Kidney (tissue), 22 donors: ENCODE data around the gene WDR72. TPM values are rescaled to one million over a fixed set of nuclear protein-coding genes. Genes with fewer than 3 reads are reported as not detected.

Experiments used
- DNase-seq, 5 donors: peaks; one replicate each; pipeline ENCODE4 v3.0.0-alpha.2; 2013 to 2020
- FAIRE-seq: peaks from 2 replicates; lab custom pipeline; 2012; peaks lifted over from hg19 to GRCh38; lab: Jason Lieb, UNC
- H3K27ac ChIP-seq, 2 donors: one replicate each; pipeline ENCODE4 v1.7.0; 2013; ENCODE audit warnings: low read depth in 2 of 2, low read length in 2 of 2, inconsistent platforms in 1 of 2
- H3K27me3 ChIP-seq: one replicate; pipeline ENCODE4 v1.7.1; 2013; ENCODE audit warnings: low read length, inconsistent platforms; ENCODE audit not compliant: control insufficient read depth, insufficient read depth
- H3K36me3 ChIP-seq, 3 donors: one replicate each; pipeline versions ENCODE4 v1.7.0 to v1.7.1; 2013; ENCODE audit warnings: low read length in 3 of 3, control low read depth in 1 of 3, inconsistent platforms in 1 of 3; ENCODE audit not compliant: insufficient read depth in 3 of 3, control insufficient read depth in 2 of 3
- H3K4me1 ChIP-seq, 3 donors: one replicate each; pipeline versions ENCODE4 v1.7.0 to v1.7.1; 2013; ENCODE audit warnings: low read length in 3 of 3, inconsistent platforms in 1 of 3, low read depth in 1 of 3; ENCODE audit not compliant: control insufficient read depth in 2 of 3, insufficient read depth in 2 of 3
- H3K4me3 ChIP-seq, 3 donors: one replicate each; pipeline versions ENCODE4 v1.7.0 to v1.8.1; 2013; ENCODE audit warnings: low read length in 3 of 3, control low read depth in 1 of 3, inconsistent platforms in 1 of 3
- H3K9ac ChIP-seq, 3 donors: one replicate each; pipeline versions ENCODE4 v1.7.0 to v1.7.1; 2013; ENCODE audit warnings: low read length in 3 of 3, control low read depth in 1 of 3, inconsistent platforms in 1 of 3
- H3K9me3 ChIP-seq, 3 donors: one replicate each; pipeline versions ENCODE4 v1.7.0 to v1.7.1; 2013; ENCODE audit warnings: low read length in 3 of 3, control low read depth in 1 of 3, inconsistent platforms in 1 of 3; ENCODE audit not compliant: control insufficient read depth in 2 of 3, insufficient read depth in 1 of 3
- CTCF ChIP-seq: IDR thresholded peaks from 3 replicates; pipeline ENCODE4 v1.5.1; 2012; ENCODE audit warnings: mild to moderate bottlenecking, moderate library complexity, borderline replicate concordance; ENCODE audit not compliant: insufficient read depth; ENCODE audit errors: extremely low read depth
- intact Hi-C: fragments of 100-400 bp; cut with DNase I; formaldehyde crosslinking; loops from one replicate; pipeline ENCODE4 v1.11.1; 2022
- long read RNA-seq, 10 donors: library from polyadenylated mRNA in 1 of 10; unstranded in 1 of 10; transcript quantifications; one replicate each; pipeline ENCODE4 v2.0.0 and lab custom pipeline, GENCODE V29; 2021 to 2026
- polyA plus RNA-seq: library from polyadenylated mRNA; stranded (reverse); fragments of 350-450 nt; fragmentation: Illumina TruSeq; extraction: RNeasy Lipid Tissue Mini Kit (QIAGEN cat#74804); gene quantifications from one replicate; pipeline ENCODE4 v1.2.3, GENCODE V29; 2014; ENCODE audit warnings: low read depth, low replicate concordance; ENCODE audit not compliant: insufficient read depth
- total RNA-seq: library from RNA; stranded (reverse); fragmentation: NEBNext Ultra II Directional; extraction: Animal tissue kit (Norgen Biotek cat#: 25700); gene quantifications from one replicate; pipeline ENCODE4 v1.2.1, GENCODE V29; 2021
- donor health status: control.
- donor health status: control.
- donor health status: control.
- donor health status: control.
- donor health status: control.
- donor health status: DM: yes; HTN: yes; CAD: no.
- donor health status: Normal renal cell carcinoma (clear cell type).

Gene WDR72
- total RNA-seq (55.7 TPM), polyA plus RNA-seq (60.0 TPM)
- long read RNA-seq, donor 1 = 0 reads
- long read RNA-seq, donor 2, partial matches to known transcripts = 9 of 9 reads
- long read RNA-seq, donor 2, other reads (novel, unspliced or antisense) = 0 of 9 reads
- long read RNA-seq, donor 3, full-length matches to known transcripts = 4 of 4 reads
- long read RNA-seq, donor 3, partial matches to known transcripts = 0 of 4 reads
- long read RNA-seq, donor 3, other reads (novel, unspliced or antisense) = 0 of 4 reads
- long read RNA-seq, donor 4, full-length matches to known transcripts = 3 of 3 reads
- long read RNA-seq, donor 4, partial matches to known transcripts = 0 of 3 reads
- long read RNA-seq, donor 4, other reads (novel, unspliced or antisense) = 0 of 3 reads
- long read RNA-seq, donor 5 = 0 reads
- long read RNA-seq, donor 6, full-length matches to known transcripts = 1 of 1 reads
- long read RNA-seq, donor 6, partial matches to known transcripts = 0 of 1 reads
- long read RNA-seq, donor 6, other reads (novel, unspliced or antisense) = 0 of 1 reads
- long read RNA-seq, donor 7, full-length matches to known transcripts = 5 of 32 reads
- long read RNA-seq, donor 7, partial matches to known transcripts = 10 of 32 reads
- long read RNA-seq, donor 7, other reads (novel, unspliced or antisense) = 17 of 32 reads
- long read RNA-seq, donor 8, full-length matches to known transcripts = 1 of 1 reads
- long read RNA-seq, donor 8, partial matches to known transcripts = 0 of 1 reads
- long read RNA-seq, donor 8, other reads (novel, unspliced or antisense) = 0 of 1 reads
- long read RNA-seq, donor 9, full-length matches to known transcripts = 2 of 2 reads
- long read RNA-seq, donor 9, partial matches to known transcripts = 0 of 2 reads
- long read RNA-seq, donor 9, other reads (novel, unspliced or antisense) = 0 of 2 reads
- long read RNA-seq, donor 10, full-length matches to known transcripts = 3 of 3 reads
- long read RNA-seq, donor 10, partial matches to known transcripts = 0 of 3 reads
- long read RNA-seq, donor 10, other reads (novel, unspliced or antisense) = 0 of 3 reads

GRCh38 chr15:53759411-53759931 is at the start of gene WDR72:
WDR72 (minus strand) TSS chr15:53759663; CDS start chr15:53733149, 26,514 bp downstream.
- DNase-seq = peak; percentile 52 to 84 (median 62)
- Histone ChIP-seq H3K27ac (peak within 1 kb of the TSS; percentile 86 to 96), H3K4me3 (peak within 1 kb of the TSS; percentile 52 to 93 (median 89)), H3K4me1 (peaks cover 0 to 9% (median 0%) of the 10 kb centered on the region in 3 donors), H3K9ac (peak within 1 kb of the TSS; percentile 14 to 92 (median 67)), H3K9me3 (no peaks in the 10 kb centered on the region), H3K36me3 (no peaks in the 10 kb centered on the region), H3K27me3 (no peaks in the 10 kb centered on the region)
- TF ChIP-seq CTCF = no peak
- intact Hi-C loops = no loop called here
- no peak for FAIRE-seq

DNA sequence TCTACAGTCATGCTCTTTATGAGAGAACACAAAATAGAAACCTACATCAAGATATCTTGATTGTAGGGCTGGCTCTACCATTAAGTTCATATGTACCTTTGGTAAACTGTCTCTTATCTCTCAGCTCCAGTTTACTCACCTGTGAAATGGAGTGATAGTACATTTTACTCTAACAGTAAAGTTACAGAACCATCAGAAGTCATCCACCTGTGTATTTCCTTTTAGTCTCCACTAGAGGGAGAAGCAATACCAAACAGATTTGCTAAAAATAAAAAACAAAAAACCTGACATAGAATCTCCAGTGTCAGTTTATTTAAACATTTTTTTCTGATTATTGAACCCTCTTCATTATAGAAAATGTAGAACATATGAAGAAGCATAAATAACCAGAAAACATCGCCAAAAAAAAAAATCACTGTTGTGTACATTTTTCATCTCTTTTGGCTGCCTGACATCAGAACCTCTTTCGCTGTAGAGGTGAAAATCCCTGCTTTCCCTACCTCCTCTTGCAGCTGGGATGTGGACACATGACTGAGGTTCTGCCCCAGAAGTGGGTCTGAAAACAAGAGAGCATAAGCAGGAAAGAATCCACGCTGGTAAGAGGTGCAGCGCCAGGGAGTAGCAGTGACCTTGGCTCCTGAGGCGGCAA is 48.7 kb upstream of the WDR72 start:
- Histone ChIP-seq H3K4me1 (peaks cover 0 to 2% (median 0%) of the 10 kb centered on the region in 3 donors), H3K9ac (no peak overlapping the region), H3K9me3 (no peaks in the 10 kb centered on the region), H3K27ac (no peak overlapping the region), H3K27me3 (no peaks in the 10 kb centered on the region), H3K36me3 (no peaks in the 10 kb centered on the region), H3K4me3 (no peak overlapping the region)
- FAIRE-seq (peak; percentile 77), DNase-seq (peak in 1 of 5 donors; percentile 22)
- intact Hi-C loops = no loop called here
- TF ChIP-seq CTCF = peak; percentile 54

- Histone ChIP-seq H3K27me3 (no peaks in the 10 kb centered on the region), H3K27ac (no peak overlapping the region), H3K36me3 (no peaks in the 10 kb centered on the region), H3K4me3 (no peak overlapping the region), H3K9me3 (no peaks in the 10 kb centered on the region), H3K4me1 (peaks cover 0 to 2% (median 0%) of the 10 kb centered on the region in 3 donors), H3K9ac (no peak overlapping the region)
- no peak for FAIRE-seq
- no peak for TF ChIP-seq CTCF
- intact Hi-C loops = no loop called here
- DNase-seq = peak in 2 of 5 donors; percentile 14 to 61
These were observed 48.0 kb upstream of the WDR72 start for GRCh38 chr15:53807501-53807900.
